ENCODE results near the gene DNAJA3. TPM values are rescaled to one million over a fixed set of nuclear protein-coding genes. Genes with fewer than 3 reads are reported as not detected.

The DNAJA3 gene
- total RNA-seq, 1 experiment from 2014 or later, result 64.1 TPM

- TF ChIP-seq ATF3 (CRISPR knock-in tag; conservative IDR thresholded peaks at IDR 0.05) (no peak), E2F5 (CRISPR knock-in tag; IDR thresholded peaks at IDR 0.05) (no peak), SOX15 (CRISPR knock-in tag; IDR thresholded peaks at IDR 0.05) (no peak), CREB1 (CRISPR knock-in tag; IDR thresholded peaks at IDR 0.05) (no peak), HMGXB4 (CRISPR knock-in tag; IDR thresholded peaks at IDR 0.05) (no peak), ZNF532 (CRISPR knock-in tag; IDR thresholded peaks at IDR 0.05; ENCODE audit: borderline replicate concordance) (no peak), TCF7 (CRISPR knock-in tag; IDR thresholded peaks at IDR 0.05; ENCODE audit: low read depth) (no peak), ZNF219 (CRISPR knock-in tag; IDR thresholded peaks at IDR 0.05; ENCODE audit: borderline replicate concordance) (no peak), KAT7 (CRISPR knock-in tag; IDR thresholded peaks at IDR 0.05; ENCODE audit: borderline replicate concordance) (no peak), ZNF263 (CRISPR knock-in tag; IDR thresholded peaks at IDR 0.05; ENCODE audit: low read depth) (no peak), E2F4 (CRISPR knock-in tag; IDR thresholded peaks at IDR 0.05; ENCODE audit: borderline replicate concordance, low read depth) (no peak), SP1 (CRISPR knock-in tag; conservative IDR thresholded peaks at IDR 0.05) (no peak)
Observed at GRCh38 chr16:4494746-4495490, 69.2 kb downstream of the DNAJA3 start (continued).

GRCh38 chr16:4495766-4496165 is 70.1 kb downstream of the DNAJA3 start:
- Mint-ChIP-seq H3K4me1 (peaks cover 21% of the 10 kb centered on the region), H3K4me3 (no peak overlapping the region), H3K36me3 (no peaks in the 10 kb centered on the region), H3K27ac (no peak overlapping the region), H3K27me3 (ENCODE audit: low read depth) (no peaks in the 10 kb centered on the region), H3K9me3 (no peaks in the 10 kb centered on the region)
- POLR2A ChIA-PET, result no interaction called here
- no peak for DNase-seq (ENCODE audit: low spot score)
- TF ChIP-seq ATF6 (CRISPR knock-in tag; IDR thresholded peaks at IDR 0.05), result no peak
- CTCF ChIA-PET, result no interaction called here
- ATAC-seq, result no peak
